PC-9 (cell line): ENCODE measurements around the gene ATXN1. TPM values are rescaled to one million over a fixed set of nuclear protein-coding genes. Genes with fewer than 3 reads are reported as not detected.

ENCODE experiments used
- BruUV-seq: library from RNA; stranded (reverse); fragments of 400-500 nt; replicated peaks from 2 replicates; lab custom pipeline; 2021; lab: Mats Ljungman, UMichigan
- CTCF ChIA-PET: fragments of 300-600 bp; sonication (Branson Sonifier 250); formaldehyde crosslinking; loops from one replicate; lab custom pipeline; 2022; ENCODE audit warnings: antibody characterized with exemption; lab: Charles Lee
- POLR2A ChIA-PET: fragments of 300-600 bp; sonication (Branson Sonifier 250); formaldehyde crosslinking; loops from one replicate; lab custom pipeline; 2022; ENCODE audit warnings: antibody characterized with exemption; ENCODE audit not compliant: unreplicated experiment; lab: Charles Lee
- DNase-seq, 2 experiments: peaks; one replicate each; pipeline versions ENCODE4 v3.0.0 to v3.0.0-alpha.2; 2015 to 2022; ENCODE audit warnings: mixed read lengths in 1 of 2
- H2AFZ ChIP-seq: fragments of 200-600 bp; sonication (generic); 2 replicates; pipeline ENCODE4 v1.8.1; 2017; ENCODE audit warnings: antibody characterized with exemption
- H3F3A ChIP-seq: fragments of 200-600 bp; sonication (generic); 2 replicates; pipeline ENCODE4 v1.8.1; 2017; ENCODE audit warnings: antibody characterized with exemption, mild to moderate bottlenecking, low read depth; ENCODE audit not compliant: insufficient read depth
- H3K27ac ChIP-seq: fragments of 200-600 bp; sonication (generic); 2 replicates; pipeline ENCODE4 v1.6.1; 2016; ENCODE audit warnings: mixed run types
- H3K27me3 ChIP-seq: fragments of 200-600 bp; sonication (generic); 2 replicates; pipeline ENCODE4 v1.6.1; 2016; ENCODE audit warnings: low read depth, mixed run types; ENCODE audit not compliant: insufficient read depth
- H3K36me3 ChIP-seq: fragments of 200-600 bp; sonication (generic); 2 replicates; pipeline ENCODE4 v1.6.1; 2016; ENCODE audit warnings: low read depth, mixed run types
- H3K4me1 ChIP-seq: fragments of 200-600 bp; sonication (generic); replicated peaks from 2 replicates; pipeline ENCODE4 v1.6.1; 2016; ENCODE audit warnings: mixed run types; ENCODE audit not compliant: insufficient read depth
- H3K4me2 ChIP-seq: fragments of 200-600 bp; sonication (generic); 2 replicates; pipeline ENCODE4 v1.6.1; 2017; ENCODE audit warnings: mixed run types
- H3K4me3 ChIP-seq: fragments of 200-600 bp; sonication (generic); 2 replicates; pipeline ENCODE4 v1.6.1; 2016; ENCODE audit warnings: mixed run types
- H3K79me2 ChIP-seq: fragments of 200-600 bp; sonication (generic); 2 replicates; pipeline ENCODE4 v1.6.1; 2017; ENCODE audit warnings: low read depth, mixed run types
- H3K9me2 ChIP-seq: fragments of 200-600 bp; sonication (generic); 2 replicates; pipeline ENCODE4 v1.8.1; 2017; ENCODE audit warnings: mild to moderate bottlenecking; ENCODE audit not compliant: insufficient read depth
- H3K9me3 ChIP-seq: fragments of 200-600 bp; sonication (generic); 2 replicates; pipeline ENCODE4 v1.8.1; 2016; ENCODE audit warnings: low read depth; ENCODE audit not compliant: insufficient read depth
- H4K20me1 ChIP-seq: fragments of 200-600 bp; sonication (generic); 2 replicates; pipeline ENCODE4 v1.8.1; 2017; ENCODE audit not compliant: insufficient read depth
- EZH2 ChIP-seq: fragments of 200-600 bp; sonication (generic); IDR thresholded peaks from 2 replicates; pipeline ENCODE4 v1.8.0; 2017; ENCODE audit warnings: antibody characterized with exemption, low read depth
- intact Hi-C: fragments of 100-400 bp; cut with micrococcal nuclease; formaldehyde crosslinking; loops from one replicate; pipeline ENCODE4 v1.10.0; 2022; ENCODE audit not compliant: unreplicated experiment
- total RNA-seq: library from RNA; stranded (reverse); gene quantifications from 2 replicates; pipeline ENCODE4 v1.2.3, GENCODE V29; 2021
- TF ChIP-seq, protein P1 (sequence below): fragments of 200-600 bp; sonication (generic); conservative IDR thresholded peaks from 2 replicates; pipeline ENCODE4 v1.6.1; 2017; ENCODE audit warnings: mixed run types, antibody characterized with exemption, mild to moderate bottlenecking, moderate library complexity

The ATXN1 gene
- total RNA-seq, 1 experiment from 2014 or later = 42.7 TPM

DNA sequence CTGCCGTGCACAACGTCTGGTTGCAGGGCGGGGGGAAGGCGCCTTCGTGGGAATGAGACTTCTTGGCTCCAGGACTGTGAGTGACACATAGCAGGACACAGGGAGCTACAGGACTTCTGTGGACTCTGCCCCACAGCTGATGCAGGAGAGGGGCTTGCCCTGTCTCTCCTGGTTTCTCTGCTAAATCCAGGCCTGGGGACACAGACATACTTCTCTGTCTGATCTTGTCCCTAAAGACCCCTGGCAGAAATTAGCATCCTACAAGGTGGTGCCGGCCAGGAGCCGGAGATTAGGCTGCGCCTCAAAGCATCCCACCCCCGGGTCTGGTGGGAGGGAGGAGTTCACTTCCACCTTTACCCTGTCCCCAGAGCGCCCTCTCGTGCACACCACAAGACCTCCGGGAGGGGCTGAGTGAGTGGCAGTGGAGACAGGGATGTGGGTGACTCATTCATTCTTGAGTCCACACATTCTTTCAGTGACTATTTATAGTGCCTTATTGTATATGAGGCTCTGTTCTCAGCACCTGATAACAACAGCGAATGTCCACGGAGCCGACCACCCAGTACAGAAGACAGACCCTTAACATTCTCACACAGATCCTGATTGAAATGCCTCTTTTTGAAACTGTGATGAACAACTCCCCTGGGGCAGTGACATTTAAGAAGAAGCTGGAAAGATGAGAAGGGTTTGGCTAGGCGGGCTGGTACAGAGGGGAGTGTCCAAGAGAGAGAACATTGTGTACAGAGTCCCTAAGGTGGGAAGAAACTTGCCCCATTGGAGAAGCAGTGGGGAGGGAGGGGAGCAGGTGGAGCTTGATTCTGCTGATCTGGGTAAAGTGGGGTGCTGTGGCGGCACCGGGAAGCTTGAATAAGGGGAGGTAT is 483.9 kb downstream of the ATXN1 start:
- BruUV-seq = no TSS peak
- H3K4me2 ChIP-seq = peak overlapping the region; percentile 46
- H3K79me2 ChIP-seq = no peaks in the 10 kb centered on the region
- no peaks in the 10 kb centered on the region for H4K20me1 ChIP-seq
- H3K36me3 ChIP-seq = no peaks in the 10 kb centered on the region
- H3K9me3 ChIP-seq = no peaks in the 10 kb centered on the region
- TF ChIP-seq EZH2 = no peak
- TF ChIP-seq, protein P1, sequence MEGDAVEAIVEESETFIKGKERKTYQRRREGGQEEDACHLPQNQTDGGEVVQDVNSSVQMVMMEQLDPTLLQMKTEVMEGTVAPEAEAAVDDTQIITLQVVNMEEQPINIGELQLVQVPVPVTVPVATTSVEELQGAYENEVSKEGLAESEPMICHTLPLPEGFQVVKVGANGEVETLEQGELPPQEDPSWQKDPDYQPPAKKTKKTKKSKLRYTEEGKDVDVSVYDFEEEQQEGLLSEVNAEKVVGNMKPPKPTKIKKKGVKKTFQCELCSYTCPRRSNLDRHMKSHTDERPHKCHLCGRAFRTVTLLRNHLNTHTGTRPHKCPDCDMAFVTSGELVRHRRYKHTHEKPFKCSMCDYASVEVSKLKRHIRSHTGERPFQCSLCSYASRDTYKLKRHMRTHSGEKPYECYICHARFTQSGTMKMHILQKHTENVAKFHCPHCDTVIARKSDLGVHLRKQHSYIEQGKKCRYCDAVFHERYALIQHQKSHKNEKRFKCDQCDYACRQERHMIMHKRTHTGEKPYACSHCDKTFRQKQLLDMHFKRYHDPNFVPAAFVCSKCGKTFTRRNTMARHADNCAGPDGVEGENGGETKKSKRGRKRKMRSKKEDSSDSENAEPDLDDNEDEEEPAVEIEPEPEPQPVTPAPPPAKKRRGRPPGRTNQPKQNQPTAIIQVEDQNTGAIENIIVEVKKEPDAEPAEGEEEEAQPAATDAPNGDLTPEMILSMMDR = peak; percentile 69
- POLR2A ChIA-PET = no interaction called here
- peaks cover 11% of the 10 kb centered on the region for H3K4me1 ChIP-seq
- H3K27ac ChIP-seq = no peak overlapping the region
- no peaks in the 10 kb centered on the region for H3K9me2 ChIP-seq
- DNase-seq = peak; percentile 83 to 88
- no peaks in the 10 kb centered on the region for H3K27me3 ChIP-seq
- intact Hi-C loops = loop anchor here (1.0 to 2.0 kb wide), 2 partner anchors 39 to 586 kb away; partner anchors contain the start of gene GMPR
- CTCF ChIA-PET = interaction anchor here (0.5 to 1.0 kb wide), 5 partner anchors 39 to 840 kb away, joined by 3 to 5 read pairs (median 3); partner anchors contain the start of gene GMPR
- no peak overlapping the region for H2AFZ ChIP-seq
- no peaks in the 10 kb centered on the region for H3F3A ChIP-seq
- H3K4me3 ChIP-seq = peak overlapping the region; percentile 4; the same call in 1 of the 2 replicates

DNA sequence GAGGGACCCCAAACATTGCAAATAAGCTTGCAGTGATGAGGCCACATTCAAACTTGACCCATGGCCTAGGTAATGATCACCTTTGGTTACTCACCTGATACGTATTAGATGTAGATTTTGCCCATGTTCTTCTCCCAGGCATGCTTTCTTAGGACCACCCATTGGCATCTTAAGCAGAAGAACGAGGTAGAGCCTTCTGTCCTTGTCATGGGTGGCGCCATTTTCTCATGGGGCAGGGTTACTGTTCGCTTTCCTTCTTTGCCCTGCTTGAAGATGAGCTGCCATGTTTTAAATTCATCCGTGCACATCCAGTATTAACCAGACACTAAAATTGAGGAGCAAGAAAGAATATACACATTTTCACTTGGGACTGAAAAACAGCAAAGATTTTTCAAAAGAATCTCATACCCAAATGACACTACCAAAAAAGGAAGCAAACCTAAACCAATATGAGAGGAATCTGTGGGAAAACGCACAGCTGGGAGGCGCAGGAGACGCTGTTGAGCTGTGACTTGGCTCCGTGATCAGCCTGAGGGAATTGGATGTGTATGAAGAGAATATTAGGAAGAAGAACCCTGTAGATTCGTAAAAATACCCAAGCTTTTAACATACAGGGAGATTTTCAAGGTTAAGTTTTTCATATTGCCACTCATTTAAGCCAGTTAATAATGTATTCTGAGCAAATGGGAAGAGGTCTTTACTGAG is 486.2 kb downstream of the ATXN1 start:
- no peaks in the 10 kb centered on the region for H3K9me3 ChIP-seq
- H3K27ac ChIP-seq = no peak overlapping the region
- TF ChIP-seq, protein P1 = no peak
- no peak for TF ChIP-seq EZH2
- no peak overlapping the region for H2AFZ ChIP-seq
- DNase-seq = no peak
- H3K4me2 ChIP-seq = no peak overlapping the region
- BruUV-seq = no TSS peak
- no peaks in the 10 kb centered on the region for H3K79me2 ChIP-seq
- H3K36me3 ChIP-seq = no peaks in the 10 kb centered on the region
- H3K27me3 ChIP-seq = no peaks in the 10 kb centered on the region
- H3F3A ChIP-seq = no peaks in the 10 kb centered on the region
- ChIA-PET POLR2A (interaction anchor here (0.7 kb wide), 1 partner anchor 916 kb away, joined by 5 read pairs; no protein-coding TSS in a partner anchor), CTCF (no interaction called here)
- H3K9me2 ChIP-seq = no peaks in the 10 kb centered on the region
- H3K4me3 ChIP-seq = no peak overlapping the region
- intact Hi-C loops = no loop called here
- H3K4me1 ChIP-seq = peaks cover 11% of the 10 kb centered on the region
- no peaks in the 10 kb centered on the region for H4K20me1 ChIP-seq

DNA sequence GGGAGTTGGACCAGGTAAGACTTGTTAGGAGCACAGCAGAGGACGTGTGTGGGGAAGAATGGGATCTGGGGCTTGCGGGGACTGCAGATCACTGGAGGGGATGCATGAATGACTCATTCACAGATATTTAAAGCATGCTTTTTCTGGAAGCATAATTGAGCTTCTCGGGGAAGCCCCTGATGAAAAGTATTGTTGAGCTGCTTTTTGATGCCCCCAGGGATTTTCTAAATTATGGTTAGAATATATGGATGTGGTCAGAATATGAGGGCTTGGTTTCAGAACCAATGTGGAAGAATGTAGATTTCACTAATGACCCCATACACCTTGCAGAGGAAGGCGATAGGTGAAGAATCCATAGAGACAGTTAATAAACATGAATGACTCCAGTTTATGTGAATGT is 486.8 kb downstream of the ATXN1 start:
- H3K79me2 ChIP-seq = no peaks in the 10 kb centered on the region
- no peak overlapping the region for H3K4me3 ChIP-seq
- no peaks in the 10 kb centered on the region for H3K9me3 ChIP-seq
- TF ChIP-seq EZH2 = no peak
- TF ChIP-seq, protein P1 = no peak
- no peaks in the 10 kb centered on the region for H3K36me3 ChIP-seq
- no peaks in the 10 kb centered on the region for H3F3A ChIP-seq
- no peak overlapping the region for H3K4me2 ChIP-seq
- H4K20me1 ChIP-seq = no peaks in the 10 kb centered on the region
- BruUV-seq = no TSS peak
- no peak overlapping the region for H2AFZ ChIP-seq
- ChIA-PET CTCF (no interaction called here), POLR2A (interaction anchor here (0.7 kb wide), 1 partner anchor 916 kb away, joined by 5 read pairs; no protein-coding TSS in a partner anchor)
- DNase-seq = no peak
- intact Hi-C loops = no loop called here
- peaks cover 11% of the 10 kb centered on the region for H3K4me1 ChIP-seq
- no peaks in the 10 kb centered on the region for H3K27me3 ChIP-seq
- H3K9me2 ChIP-seq = no peaks in the 10 kb centered on the region
- H3K27ac ChIP-seq = no peak overlapping the region
